Right renal pelvis (tissue), 4 donors: ENCODE data around the gene B3GALT6. TPM values are rescaled to one million over a fixed set of nuclear protein-coding genes. Genes with fewer than 3 reads are reported as not detected.
"Not testable (repeated sequence)": the region's sequence is repeated elsewhere in the genome, so short reads cannot be mapped to it uniquely, and the experiment has no call there.

ENCODE experiments used
- DNase-seq, 4 donors: peaks; one replicate each; pipeline ENCODE4 v3.0.0-alpha.2; 2013; ENCODE audit warnings: low read depth in 4 of 4, low spot score in 3 of 4, missing footprints in 1 of 4
- polyA plus RNA-seq, 4 donors: library from polyadenylated mRNA; unstranded; fragments of 120-200 nt; gene quantifications; one replicate each; pipeline ENCODE4 v1.2.1, GENCODE V29; 2013; ENCODE audit not compliant: insufficient read length in 4 of 4

B3GALT6 gene
- polyA plus RNA-seq, 4 donors: 18.0 to 28.4 (median 20.6) TPM

DNA sequence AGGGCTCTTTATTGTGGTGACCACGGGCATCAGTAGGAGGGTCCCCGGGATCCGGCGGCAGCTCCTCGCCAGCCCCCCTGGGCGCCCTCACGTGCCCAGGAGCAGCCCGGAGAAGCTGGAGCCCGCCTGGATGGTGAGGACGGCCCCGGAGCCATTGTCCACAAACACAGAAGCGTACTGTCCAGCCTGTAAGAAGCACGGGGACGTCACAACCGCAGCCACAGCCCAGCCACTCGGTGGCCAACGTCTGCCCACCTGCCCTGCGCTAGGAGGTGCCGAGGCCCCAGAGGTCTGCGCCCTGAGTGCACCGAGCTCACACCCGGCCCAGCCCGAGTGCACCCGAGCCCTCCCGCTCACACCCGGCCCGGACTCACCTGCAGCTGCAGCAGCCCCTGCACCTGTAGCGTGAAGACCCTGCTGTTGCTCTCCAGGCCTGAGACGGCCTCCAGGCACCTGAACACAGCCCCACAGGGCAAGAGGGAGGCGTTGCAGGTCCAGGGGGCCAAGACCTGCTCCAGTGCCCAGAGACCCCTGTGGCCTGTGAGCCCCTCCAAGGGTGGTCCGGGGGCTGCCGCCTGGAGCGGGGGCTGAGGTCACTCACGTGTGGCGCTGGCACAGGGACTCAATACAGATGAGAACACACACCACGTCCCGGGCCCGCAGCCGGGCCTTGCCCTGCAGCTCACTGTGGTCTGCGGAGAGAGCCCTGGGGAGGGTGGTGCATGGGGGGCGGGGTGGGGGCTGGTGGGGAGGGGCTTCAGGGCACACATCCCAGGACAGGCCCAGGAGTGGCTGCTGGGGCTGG lies 10.6 kb downstream of the B3GALT6 start:
- DNase-seq: no peak

DNA sequence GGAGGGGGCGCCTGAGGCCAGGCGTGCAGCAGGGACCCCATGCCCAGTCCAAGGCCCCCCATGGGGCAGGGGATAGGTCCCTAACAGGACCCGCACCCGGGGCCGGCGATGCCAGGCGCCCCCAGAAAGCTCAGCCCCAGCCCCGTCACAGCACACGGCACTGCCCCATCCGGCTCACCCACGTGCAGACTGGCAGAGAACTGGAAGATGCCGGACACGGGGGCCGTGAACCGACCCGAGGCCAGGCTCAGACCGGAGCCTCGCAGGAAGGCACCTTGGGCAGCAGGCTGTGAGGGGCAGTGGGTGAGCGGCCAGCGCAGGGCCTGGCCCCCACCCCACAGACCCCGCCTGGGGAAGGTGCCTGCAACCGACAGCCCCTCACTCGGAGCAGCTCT lies 11.2 kb downstream of the B3GALT6 start:
- no peak for DNase-seq

DNA sequence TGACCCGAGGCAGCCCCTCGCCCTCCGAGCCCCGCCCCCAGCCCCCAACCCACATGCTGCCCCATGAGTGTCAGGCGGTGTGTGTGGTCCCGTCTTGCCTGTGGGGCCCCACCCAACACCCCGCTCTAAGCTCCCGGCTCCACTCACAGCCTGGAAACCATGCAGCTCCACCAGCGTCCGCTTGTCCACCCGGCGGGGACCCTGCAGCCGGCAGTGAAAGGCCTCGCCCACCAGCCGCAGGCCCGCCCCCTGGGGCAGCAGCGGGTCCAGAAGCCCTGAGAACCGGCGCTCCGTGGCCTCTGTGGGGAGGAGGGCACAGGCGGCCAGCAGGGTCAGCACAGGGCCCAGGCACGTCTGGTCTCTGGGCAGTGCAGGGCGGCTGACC lies 11.8 kb downstream of the B3GALT6 start:
- DNase-seq: no peak

DNA sequence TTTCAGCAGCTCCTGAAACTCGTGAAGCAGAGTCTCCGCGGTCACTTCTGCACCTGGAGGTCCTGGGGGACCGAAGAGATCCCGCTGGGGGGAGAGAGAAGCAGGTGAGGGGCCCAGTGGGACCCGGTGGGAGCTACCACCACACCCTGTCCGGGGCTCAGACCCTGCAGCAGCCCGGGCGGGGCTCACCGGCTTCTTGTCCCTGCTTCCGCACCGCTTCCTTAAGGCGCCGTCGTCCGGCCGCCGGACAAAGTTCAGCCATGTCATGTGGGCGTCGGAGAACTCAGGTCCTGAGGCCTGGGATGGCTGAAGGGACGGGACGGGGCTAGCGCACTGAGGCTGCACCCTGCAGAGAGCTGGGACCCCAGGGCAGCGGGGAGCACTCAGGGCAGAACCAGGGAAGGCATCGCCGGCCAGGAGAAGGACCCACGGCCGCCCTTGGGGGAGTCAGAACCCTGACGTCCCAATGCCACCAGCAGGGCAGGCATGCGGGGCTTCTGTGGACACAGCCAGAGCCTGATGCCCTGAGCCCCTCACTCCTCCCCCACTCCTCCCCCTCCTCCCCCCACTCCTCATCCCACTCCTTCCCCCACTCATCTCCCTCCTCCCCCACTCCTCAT lies 12.3 kb downstream of the B3GALT6 start:
- DNase-seq: no peak

DNA sequence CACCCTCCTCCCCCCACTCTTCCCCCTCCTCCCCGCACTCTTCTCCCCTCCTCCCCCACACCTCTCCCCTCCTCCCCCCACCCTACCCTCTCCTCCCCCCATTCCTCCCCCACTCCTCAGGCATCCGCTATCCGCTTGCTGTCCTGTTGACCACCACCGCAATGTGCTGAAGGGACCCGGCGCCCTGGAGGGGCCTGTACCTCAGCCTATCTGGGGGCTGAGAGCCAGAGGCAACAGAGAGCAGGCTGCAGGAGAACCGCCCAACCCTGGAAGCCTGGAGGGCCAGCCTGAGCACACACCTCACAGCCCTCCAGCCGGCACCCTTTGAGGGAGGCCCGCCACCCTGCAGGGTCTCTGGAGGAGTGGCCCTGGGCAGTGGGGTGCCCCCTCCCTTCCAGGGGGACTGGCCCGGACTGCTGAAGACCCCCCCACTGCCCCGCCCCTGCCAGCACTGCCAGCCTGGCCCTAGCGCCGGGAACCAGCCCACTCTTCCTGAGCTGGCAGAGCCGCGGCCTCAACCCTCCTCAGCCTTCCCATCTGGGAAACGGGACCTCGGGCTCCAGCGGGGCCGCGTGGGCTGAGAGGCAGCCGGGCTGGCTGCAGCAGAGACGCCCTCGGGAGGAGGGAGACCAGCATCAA lies 13.3 kb downstream of the B3GALT6 start:
- no peak for DNase-seq

DNA sequence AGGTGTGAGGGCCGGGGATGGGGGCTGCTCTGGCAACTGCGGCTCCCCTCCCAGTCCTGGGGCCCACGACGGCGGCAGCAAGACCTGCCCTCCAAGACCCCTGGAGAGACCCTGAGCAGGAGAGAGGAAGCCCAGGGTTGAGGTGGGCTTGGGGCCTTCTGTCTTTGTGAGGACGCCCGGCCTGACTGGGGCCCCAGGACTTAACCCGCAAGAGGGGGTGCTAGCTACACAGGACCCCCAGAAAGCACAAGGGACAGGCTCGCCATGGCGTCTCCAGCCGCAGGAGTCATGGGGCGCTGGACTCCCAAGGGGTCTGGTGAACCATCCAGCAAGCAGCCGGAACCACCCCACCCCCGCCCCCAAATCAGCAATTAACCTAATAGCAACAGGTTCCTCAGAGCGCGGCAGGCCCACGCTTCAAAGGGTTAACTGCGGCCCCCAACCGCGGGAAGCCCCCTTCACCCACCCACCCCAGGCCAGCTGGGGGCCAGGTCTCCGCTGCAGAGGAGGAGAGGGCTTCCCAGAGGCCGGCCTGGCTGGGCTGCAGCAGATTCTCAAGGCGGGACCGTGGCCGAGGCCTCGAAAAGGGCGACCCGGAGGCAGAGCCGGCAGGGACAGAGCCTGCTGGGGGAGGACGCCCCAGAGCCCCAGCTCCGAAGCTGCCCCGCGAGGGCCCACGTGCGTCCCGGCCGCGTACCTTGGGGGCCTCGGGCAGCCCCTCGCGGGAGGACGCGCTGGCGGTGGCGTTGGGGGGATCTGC lies 14.0 kb downstream of the B3GALT6 start:
- DNase-seq: no peak

DNA sequence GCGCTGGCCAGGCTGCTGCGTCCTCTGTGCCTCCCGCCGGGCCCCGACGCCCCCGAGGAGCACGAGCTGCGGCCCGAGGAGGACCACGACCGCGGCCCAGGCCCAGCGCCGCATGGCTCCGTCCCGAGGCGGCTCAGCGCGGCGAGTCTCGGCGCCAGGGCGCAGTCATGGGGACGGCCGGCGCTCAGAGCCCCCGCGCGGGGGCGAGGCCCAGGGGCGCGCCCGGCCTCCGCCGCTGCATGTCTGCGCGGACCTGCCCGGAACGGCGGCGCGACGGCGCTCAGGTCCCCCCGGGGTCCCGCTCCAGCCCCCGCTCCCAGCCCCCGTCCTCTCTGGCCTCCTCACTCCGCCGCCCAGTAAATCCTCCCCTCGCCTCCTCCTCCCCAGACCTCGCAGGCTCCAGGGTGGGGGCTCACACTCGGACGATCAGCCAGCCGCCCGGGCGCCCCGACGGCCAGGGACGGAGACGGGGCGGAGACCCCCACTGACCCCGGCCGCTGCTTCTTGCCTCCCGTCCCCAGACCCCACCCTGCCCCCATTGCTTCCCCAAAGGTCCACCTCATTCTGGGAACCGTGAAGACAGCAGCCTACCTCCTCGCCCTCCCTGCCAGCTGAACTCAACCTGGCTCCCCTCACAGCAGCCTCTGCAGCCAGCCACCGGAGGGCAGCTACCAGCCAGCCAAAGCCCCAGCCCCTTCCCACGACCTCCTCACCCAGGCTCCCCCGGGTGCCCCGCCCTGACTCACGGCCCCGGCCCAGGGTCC lies 14.7 kb downstream of the B3GALT6 start, which contains the start of gene C1QTNF12:
Gene C1QTNF12, minus strand, starts transcription at position 146 of the 764 bp plus-strand sequence. Its CDS starts 32 bp downstream, at position 114.
- DNase-seq: no peak

DNA sequence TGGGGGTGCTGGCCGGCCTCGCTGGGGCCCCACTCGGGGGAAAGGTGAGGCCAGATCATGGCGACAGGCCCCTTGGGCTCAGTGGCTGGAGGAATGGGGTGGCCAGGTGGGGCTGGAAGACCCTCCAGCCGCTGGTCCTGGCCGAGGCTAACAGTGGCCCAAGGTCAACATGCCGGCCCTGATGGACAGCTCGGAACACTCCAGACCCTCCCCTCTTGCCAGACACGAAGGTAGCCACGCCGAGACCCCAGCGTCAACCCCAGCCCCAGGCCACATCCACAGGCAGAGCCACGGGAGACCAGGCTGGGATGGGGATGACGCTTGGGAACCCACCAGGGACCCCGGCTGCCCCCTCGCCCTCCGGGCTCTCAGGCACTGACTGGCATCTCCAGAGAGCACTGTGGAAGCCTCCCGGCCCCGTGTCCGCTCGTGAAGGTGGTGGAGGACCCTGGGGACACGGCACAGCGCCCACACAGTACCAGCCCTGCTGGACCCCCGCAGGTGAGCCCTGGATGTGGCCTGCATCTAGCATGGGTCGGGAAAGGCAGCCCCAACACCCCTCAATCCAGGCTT lies 15.4 kb downstream of the B3GALT6 start:
- DNase-seq: no peak

DNA sequence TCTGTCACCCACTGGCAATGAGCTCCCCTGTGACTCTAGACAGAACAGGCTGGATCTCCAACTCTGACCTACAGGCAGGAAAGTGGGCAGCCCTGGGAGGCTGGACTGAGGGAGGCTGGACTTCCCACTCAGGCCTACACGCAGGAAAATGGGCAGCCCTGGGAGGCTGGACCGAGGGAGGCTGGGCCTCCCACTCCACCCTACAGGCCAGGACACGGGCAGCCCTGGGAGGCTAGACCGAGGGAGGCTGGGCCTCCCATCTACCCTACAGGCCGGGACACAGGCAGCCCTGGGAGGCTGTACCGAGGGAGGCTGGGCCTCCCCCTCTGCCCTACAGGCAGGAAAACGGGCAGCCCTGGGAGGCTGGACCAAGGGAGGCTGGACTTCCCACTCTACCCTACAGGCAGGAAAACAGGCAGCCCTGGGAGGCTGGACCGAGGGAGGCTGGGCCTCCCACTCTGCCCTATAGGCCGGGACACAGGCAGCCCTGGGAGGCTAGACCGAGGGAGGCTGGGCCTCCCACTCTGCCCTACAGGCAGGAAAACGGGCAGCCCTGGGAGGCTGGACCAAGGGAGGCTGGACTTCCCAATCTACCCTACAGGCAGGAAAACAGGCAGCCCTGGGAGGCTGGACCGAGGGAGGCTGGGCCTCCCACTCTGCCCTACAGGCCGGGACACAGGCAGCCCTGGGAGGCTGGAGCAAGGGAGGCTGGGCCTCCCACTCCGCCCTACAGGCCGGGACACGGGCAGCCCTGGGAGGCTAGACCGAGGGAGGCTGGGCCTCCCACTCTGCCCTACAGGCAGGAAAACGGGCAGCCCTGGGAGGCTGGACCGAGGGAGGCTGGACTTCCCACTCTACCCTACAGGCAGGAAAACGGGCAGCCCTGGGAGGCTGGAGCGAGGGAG lies 16.2 kb downstream of the B3GALT6 start:
- not testable (repeated sequence) for DNase-seq

DNA sequence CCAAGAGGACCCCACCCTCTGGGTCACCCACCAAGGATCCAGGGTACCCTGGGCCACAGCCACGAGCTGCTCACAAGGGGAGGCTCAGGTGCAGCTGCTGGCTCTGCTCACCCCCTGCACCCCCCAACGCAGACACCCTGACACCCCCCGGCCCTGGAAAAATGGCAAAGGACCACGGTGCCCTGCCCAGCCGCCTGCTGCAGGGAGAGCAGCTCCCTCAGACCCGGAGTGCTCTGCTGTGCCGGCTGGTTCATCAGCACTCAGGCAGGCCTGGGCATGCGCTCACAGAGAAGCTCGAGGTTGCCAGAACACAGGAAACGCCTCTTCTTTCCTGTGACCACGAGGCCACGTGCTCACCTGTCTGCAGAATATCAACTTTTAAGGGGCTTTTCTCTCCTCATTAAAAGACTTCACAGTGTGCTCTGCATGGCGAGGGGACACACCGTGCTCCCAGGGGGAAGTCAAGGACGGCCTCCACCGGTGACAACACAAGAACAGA lies 18.8 kb downstream of the B3GALT6 start:
- no peak for DNase-seq

DNA sequence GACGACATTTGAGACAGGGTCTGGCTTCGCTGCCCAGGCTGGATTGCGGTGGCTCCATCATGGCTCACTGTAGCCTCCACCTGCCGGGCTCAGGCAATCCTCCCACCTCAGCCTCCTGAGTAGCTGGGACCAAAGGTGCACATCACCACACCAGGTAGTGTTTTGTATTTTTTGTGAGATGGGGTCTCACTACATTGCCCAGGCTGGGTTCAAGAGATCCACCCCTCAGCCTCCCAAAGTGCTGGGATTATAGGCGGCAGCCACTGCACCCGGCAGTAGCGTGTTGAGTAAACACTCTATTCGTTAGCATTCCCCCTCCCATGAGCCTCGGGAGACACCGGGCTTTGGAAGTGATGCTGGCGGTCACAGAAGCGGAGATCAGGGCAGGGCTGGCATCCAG lies 21.3 kb downstream of the B3GALT6 start:
- DNase-seq: no peak

DNA sequence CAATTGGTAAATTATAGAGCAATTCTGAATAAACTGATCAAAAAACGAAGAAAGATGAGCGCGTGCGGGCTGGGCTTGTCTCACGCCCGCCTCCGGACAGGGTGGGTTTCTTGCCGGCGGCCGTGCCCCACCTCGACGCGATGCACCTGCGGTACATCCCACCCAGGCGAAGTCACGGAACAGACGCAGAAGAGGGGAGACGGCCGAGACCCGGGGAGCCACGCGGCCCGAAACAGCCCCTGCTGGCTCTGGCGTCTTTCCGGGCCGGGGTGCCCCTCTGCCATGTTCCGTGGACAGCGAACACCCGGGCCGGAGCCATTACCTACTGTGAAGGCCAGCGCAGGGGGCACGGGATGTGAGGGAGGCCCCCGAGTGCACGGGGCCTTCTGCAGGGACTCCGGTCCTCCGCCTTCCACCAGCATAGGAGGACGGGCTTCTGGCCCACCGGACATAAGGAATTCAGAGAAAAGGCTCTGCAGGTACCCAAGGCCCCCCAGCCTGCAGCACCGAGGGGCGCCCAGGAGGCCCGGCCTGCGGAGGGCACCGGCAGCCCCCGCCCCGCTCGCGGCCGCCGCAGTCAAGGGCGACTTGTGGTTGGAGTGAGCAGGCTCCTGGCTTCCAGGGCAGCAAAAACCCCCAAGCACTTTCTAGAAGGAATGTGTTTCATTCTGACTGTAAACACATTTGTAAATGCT lies 22.1 kb downstream of the B3GALT6 start:
- DNase-seq: no peak

DNA sequence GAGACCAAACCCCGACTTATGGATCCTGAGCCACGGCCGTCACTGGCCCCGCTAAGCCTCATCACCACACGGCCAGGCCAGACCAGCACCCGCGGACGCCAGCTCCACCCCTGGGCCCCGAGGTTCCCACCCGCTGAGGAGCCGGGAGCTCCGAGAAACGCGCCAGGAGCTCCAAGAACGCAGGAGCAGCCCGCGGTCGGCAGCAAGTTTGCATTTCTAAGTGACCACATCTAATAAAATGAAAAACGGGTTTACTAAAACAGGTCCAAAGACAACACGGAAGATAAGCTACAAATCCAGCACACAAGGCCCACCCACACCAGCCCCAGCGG lies 22.6 kb downstream of the B3GALT6 start:
- no peak for DNase-seq

DNA sequence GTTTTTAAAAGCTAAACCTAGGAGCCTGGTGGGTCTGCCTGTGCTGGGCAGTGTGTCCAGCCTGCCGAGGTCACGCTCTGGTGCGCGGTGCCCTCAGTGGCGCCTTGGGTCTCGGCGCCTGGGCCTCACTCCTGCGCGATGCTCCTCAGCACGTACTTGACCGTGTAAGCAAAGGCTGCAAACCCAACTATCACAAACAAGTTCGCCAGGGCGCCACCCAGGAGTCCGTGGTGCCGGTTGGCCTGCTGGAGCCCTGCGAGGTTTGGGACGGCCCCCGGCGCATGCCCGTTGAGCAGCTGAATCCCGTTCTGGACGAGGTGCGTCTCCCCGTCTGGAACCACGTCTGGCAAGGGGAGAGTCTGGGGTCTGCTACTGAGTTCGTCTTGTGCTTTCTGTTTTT lies 23.0 kb downstream of the B3GALT6 start:
- DNase-seq: no peak

DNA sequence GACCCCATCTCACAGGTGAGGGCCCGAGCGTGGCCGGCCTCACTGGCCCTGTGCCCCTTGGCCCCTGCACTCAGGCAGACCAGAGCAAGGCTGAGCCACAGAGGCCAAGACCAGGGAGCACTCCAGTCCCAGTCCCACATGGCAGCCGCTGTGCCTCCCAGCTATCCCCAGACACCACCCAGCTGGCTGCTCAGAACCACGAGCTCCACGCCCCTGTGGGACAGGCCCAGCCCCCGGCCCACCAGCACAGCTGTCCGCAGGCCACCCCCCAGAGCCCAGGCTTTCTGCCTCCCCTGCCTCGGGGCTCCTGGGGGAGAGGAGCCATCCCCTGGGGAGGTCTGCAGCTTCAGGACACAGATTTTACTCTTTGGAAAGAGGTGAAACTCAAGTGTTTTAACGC lies 23.6 kb downstream of the B3GALT6 start:
- no peak for DNase-seq

DNA sequence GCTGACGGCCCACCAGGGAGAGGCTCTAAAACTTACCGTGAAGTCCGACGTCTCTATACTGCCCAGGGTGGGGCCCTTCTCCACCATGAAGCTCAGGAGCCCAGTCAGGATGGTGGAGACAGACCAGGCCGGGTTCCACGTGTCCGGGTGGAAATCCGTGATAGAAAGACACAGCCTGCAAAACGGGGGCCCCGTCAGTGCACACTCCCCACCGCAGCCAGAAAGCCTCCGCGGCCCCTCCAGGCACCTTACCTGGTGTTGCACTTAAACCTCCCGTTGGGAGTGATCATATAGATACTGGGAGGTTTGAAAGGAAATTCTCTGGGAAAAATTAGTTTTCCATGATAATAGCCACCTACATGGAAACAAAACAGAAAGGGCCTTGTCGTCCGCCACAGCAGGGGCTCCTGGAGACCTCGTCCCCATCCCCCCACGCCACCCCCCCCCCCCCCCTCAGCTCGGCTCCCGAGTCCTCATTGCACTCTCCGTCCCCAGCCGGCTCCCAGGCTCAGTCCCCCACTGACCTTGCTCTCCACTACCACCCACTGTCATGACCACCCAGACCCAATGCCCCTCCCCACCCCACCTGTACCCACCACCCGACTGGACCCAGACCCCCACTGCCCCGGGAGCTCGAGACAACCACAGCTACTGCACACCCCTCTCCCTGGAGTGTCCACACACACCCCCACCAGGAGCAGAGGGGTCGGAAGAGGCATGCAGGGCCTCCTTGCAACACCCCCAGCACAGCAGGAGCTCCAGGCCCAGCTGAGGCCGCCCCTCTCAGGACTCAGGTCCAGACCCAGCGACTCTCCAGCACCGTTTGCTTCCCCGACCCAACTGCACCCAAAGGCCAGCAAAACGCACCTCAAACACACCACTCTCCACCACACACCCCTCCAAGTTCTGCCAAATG lies 25.2 kb downstream of the B3GALT6 start:
- DNase-seq: no peak

DNA sequence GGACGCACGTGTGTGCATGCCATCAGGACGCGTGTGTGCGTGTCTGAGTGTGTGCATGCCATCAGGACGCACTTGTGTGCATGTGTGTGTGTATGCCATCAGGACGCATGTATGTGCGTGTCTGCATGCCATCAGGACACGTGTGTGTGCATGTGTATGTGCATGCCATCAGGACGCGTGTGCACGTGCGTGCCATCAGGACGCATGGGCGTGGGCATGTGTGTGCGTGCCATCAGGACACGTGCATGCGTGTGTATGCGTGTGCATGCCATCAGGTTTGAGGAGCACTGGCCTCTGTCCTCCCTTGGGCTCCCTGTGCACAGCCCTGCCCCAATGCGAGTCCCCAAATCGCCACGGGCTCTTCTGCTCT lies 27.1 kb downstream of the B3GALT6 start:
- DNase-seq: no peak
